Caco-2 (cell line): ENCODE data around the gene TMPRSS4. TPM values are rescaled to one million over a fixed set of nuclear protein-coding genes. Genes with fewer than 3 reads are reported as not detected.

ENCODE experiments used
- BruUV-seq: library from RNA; stranded (reverse); fragments of 400-500 nt; replicated peaks from 2 replicates; lab custom pipeline; 2021; lab: Mats Ljungman, UMichigan
- CTCF ChIA-PET: fragments of 300-600 bp; sonication (Branson Sonifier 250); formaldehyde crosslinking; loops from one replicate; lab custom pipeline; 2022; ENCODE audit warnings: antibody characterized with exemption; lab: Charles Lee
- POLR2A ChIA-PET: fragments of 300-600 bp; sonication (Branson Sonifier 250); formaldehyde crosslinking; loops from one replicate; lab custom pipeline; 2022; ENCODE audit warnings: antibody characterized with exemption; lab: Charles Lee
- DNase-seq, 2 experiments: peaks; one replicate each; pipeline versions ENCODE4 v3.0.0 to v3.0.0-alpha.2; 2020 to 2022
- H3K27me3 ChIP-seq: replicated peaks from 2 replicates; pipeline ENCODE4 v1.6.0; 2011; ENCODE audit warnings: low read length; ENCODE audit not compliant: control insufficient read depth, insufficient read depth
- H3K36me3 ChIP-seq: 2 replicates; pipeline ENCODE4 v1.5.1; 2011; ENCODE audit warnings: low read length; ENCODE audit not compliant: control insufficient read depth, insufficient read depth
- H3K4me1 ChIP-seq: fragments of 250-450 bp; sonication (Bioruptor Pico); 2 replicates; pipeline ENCODE4 v1.5.1; 2020; ENCODE audit warnings: mild to moderate bottlenecking
- H3K4me3 ChIP-seq: 2 replicates; pipeline ENCODE4 v1.5.1; 2011; ENCODE audit warnings: low read depth, mild to moderate bottlenecking, control low read depth, low read length
- H3K9me3 ChIP-seq: fragments of 250-450 bp; sonication (Bioruptor Pico); 2 replicates; pipeline ENCODE4 v1.5.1; 2020; ENCODE audit warnings: mild to moderate bottlenecking, moderate library complexity
- H3K27ac Mint-ChIP-seq: one replicate; pipeline ENCODE4 v1.8.0; 2022; ENCODE audit warnings: mixed read lengths; ENCODE audit not compliant: unreplicated experiment
- H3K27me3 Mint-ChIP-seq: one replicate; pipeline ENCODE4 v1.8.0; 2022; ENCODE audit warnings: mixed read lengths; ENCODE audit not compliant: insufficient read depth, unreplicated experiment
- H3K36me3 Mint-ChIP-seq: one replicate; pipeline ENCODE4 v1.8.0; 2022; ENCODE audit warnings: mild to moderate bottlenecking, mixed read lengths; ENCODE audit not compliant: insufficient read depth, unreplicated experiment
- H3K4me1 Mint-ChIP-seq: one replicate; pipeline ENCODE4 v1.8.0; 2022; ENCODE audit warnings: low read depth, mixed read lengths; ENCODE audit not compliant: unreplicated experiment
- H3K4me3 Mint-ChIP-seq: one replicate; pipeline ENCODE4 v1.8.0; 2022; ENCODE audit warnings: mild to moderate bottlenecking, moderate library complexity, mixed read lengths; ENCODE audit not compliant: unreplicated experiment
- H3K9me3 Mint-ChIP-seq: one replicate; pipeline ENCODE4 v1.8.0; 2022; ENCODE audit warnings: mixed read lengths; ENCODE audit not compliant: unreplicated experiment
- intact Hi-C: fragments of 100-400 bp; cut with micrococcal nuclease; formaldehyde crosslinking; loops from one replicate; pipeline ENCODE4 v1.10.0; 2022; ENCODE audit not compliant: unreplicated experiment
- total RNA-seq: library from RNA; stranded (reverse); gene quantifications from 2 replicates; pipeline ENCODE4 v1.2.3, GENCODE V29; 2022
- TF ChIP-seq, protein P1 (sequence below), 2 experiments: fragments of 200-600 bp in 1 of 2; IDR thresholded peaks; 1 replicate in 1 of 2; 2 replicates in 1 of 2; pipeline versions ENCODE4 v1.5.1 to v1.8.0; 2011 to 2022; ENCODE audit warnings: antibody characterized with exemption in 1 of 2, control low read depth in 1 of 2, inconsistent platforms in 1 of 2, low read depth in 1 of 2, low read length in 1 of 2, mild to moderate bottlenecking in 1 of 2, moderate library complexity in 1 of 2; ENCODE audit not compliant: insufficient read depth in 1 of 2, severe bottlenecking in 1 of 2, unreplicated experiment in 1 of 2

Gene TMPRSS4
- total RNA-seq, 1 experiment from 2014 or later = 86.4 TPM

DNA sequence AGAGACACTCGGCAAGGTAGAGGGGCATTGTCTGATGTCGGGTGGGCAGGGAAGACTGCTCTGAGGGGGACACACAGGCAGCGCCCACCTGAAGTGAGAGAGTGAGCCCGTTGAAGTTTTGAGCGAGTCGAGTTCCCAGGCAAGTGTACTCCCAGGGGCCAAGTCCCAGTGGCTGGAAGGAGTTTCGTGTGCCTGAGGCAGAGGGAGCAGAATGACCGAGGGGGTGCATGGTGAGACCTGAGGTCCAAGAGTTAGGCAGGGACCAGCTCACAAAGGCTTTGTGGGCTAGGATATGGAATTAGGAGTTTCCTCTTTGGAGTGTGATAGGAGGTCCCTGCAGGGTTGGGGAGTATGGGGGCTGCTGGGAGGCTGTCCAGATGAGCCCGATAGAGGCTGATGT lies 93.4 kb downstream of the TMPRSS4 start:
- Histone ChIP-seq H3K36me3 (no peaks in the 10 kb centered on the region), H3K27me3 (no peaks in the 10 kb centered on the region; the same call in 1 of the 2 replicates), H3K4me3 (no peak overlapping the region), H3K9me3 (no peaks in the 10 kb centered on the region), H3K4me1 (peaks cover 3% of the 10 kb centered on the region; the same call in 1 of the 2 replicates)
- TF ChIP-seq, protein P1, sequence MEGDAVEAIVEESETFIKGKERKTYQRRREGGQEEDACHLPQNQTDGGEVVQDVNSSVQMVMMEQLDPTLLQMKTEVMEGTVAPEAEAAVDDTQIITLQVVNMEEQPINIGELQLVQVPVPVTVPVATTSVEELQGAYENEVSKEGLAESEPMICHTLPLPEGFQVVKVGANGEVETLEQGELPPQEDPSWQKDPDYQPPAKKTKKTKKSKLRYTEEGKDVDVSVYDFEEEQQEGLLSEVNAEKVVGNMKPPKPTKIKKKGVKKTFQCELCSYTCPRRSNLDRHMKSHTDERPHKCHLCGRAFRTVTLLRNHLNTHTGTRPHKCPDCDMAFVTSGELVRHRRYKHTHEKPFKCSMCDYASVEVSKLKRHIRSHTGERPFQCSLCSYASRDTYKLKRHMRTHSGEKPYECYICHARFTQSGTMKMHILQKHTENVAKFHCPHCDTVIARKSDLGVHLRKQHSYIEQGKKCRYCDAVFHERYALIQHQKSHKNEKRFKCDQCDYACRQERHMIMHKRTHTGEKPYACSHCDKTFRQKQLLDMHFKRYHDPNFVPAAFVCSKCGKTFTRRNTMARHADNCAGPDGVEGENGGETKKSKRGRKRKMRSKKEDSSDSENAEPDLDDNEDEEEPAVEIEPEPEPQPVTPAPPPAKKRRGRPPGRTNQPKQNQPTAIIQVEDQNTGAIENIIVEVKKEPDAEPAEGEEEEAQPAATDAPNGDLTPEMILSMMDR (IDR thresholded peaks at IDR 0.05; ENCODE audit: insufficient read depth in 1 of 2, low read depth in 1 of 2, low read length in 1 of 2, severe bottlenecking in 1 of 2, unreplicated experiment in 1 of 2) = no peak
- intact Hi-C loops = no loop called here
- no peak overlapping the region for H3K4me3 Mint-ChIP-seq
- peaks cover 6% of the 10 kb centered on the region for H3K36me3 Mint-ChIP-seq
- no peaks in the 10 kb centered on the region for H3K9me3 Mint-ChIP-seq
- H3K27ac Mint-ChIP-seq = no peak overlapping the region
- peaks cover 14% of the 10 kb centered on the region for H3K4me1 Mint-ChIP-seq
- POLR2A ChIA-PET = no interaction called here
- BruUV-seq = no TSS peak
- CTCF ChIA-PET = interaction anchor here (0.7 to 3.5 kb wide), 5 partner anchors 12 to 117 kb away, joined by 3 to 37 read pairs (median 6); no protein-coding TSS in a partner anchor
- H3K27me3 Mint-ChIP-seq = no peaks in the 10 kb centered on the region
- no peak for DNase-seq

- Histone ChIP-seq H3K4me1 (peaks cover 3% of the 10 kb centered on the region; the same call in 1 of the 2 replicates), H3K36me3 (no peaks in the 10 kb centered on the region), H3K27me3 (no peaks in the 10 kb centered on the region; the same call in 1 of the 2 replicates), H3K4me3 (no peak overlapping the region), H3K9me3 (no peaks in the 10 kb centered on the region)
- ChIA-PET CTCF (interaction anchor here (0.6 to 3.5 kb wide), 22 partner anchors 8 to 363 kb away, joined by 3 to 37 read pairs (median 5); partner anchors contain the start of genes MPZL2 and TMPRSS4), POLR2A (no interaction called here)
- no peak for DNase-seq
- BruUV-seq = no TSS peak
- Mint-ChIP-seq H3K4me1 (peaks cover 21% of the 10 kb centered on the region), H3K36me3 (peaks cover 6% of the 10 kb centered on the region), H3K9me3 (no peaks in the 10 kb centered on the region), H3K27me3 (no peaks in the 10 kb centered on the region), H3K4me3 (no peak overlapping the region), H3K27ac (no peak overlapping the region)
- TF ChIP-seq, protein P1 (IDR thresholded peaks at IDR 0.05; ENCODE audit: insufficient read depth in 1 of 2, low read depth in 1 of 2, low read length in 1 of 2, severe bottlenecking in 1 of 2, unreplicated experiment in 1 of 2) = no peak
- intact Hi-C loops = loop anchor here (1.0 kb wide), 2 partner anchors 26 to 120 kb away; no protein-coding TSS in a partner anchor
Measured at GRCh38 chr11:118170882-118171268, 94.0 kb downstream of the TMPRSS4 start.

Other genes with a start within 250 kb of the TMPRSS4 start
- gene FXYD6, start 200.4 kb upstream of the TMPRSS4 start, total RNA-seq = 0.86 and 1.0 TPM in 2 replicates
- 40.8 and 53.1 TPM in 2 replicates for gene TMPRSS13, start 147.7 kb upstream of the TMPRSS4 start, total RNA-seq
- 0.65 and 1.6 TPM in 2 replicates for gene IL10RA, start 90.7 kb upstream of the TMPRSS4 start, total RNA-seq
- gene SMIM35, start 9.9 kb downstream of the TMPRSS4 start, total RNA-seq = not detected in 2 replicates
- 0.70 TPM in 2 replicates for gene SCN4B, start 75.7 kb downstream of the TMPRSS4 start, total RNA-seq
- gene SCN2B, start 99.6 kb downstream of the TMPRSS4 start, total RNA-seq = 0.09 TPM in 1 of 2 replicates, not detected in the other
- 8.9 and 12.0 TPM in 2 replicates for gene JAML, start 147.9 kb downstream of the TMPRSS4 start, total RNA-seq
- 29.6 and 31.8 TPM in 2 replicates for gene MPZL3, start 175.3 kb downstream of the TMPRSS4 start, total RNA-seq
- gene MPZL2, start 187.2 kb downstream of the TMPRSS4 start, total RNA-seq = 69.9 and 80.2 TPM in 2 replicates
- 0.39 TPM in 1 of 2 replicates, not detected in the other for gene CD3E, start 227.7 kb downstream of the TMPRSS4 start, total RNA-seq